ENCODE measurements around the gene BRINP3.

The BRINP3 gene

DNA sequence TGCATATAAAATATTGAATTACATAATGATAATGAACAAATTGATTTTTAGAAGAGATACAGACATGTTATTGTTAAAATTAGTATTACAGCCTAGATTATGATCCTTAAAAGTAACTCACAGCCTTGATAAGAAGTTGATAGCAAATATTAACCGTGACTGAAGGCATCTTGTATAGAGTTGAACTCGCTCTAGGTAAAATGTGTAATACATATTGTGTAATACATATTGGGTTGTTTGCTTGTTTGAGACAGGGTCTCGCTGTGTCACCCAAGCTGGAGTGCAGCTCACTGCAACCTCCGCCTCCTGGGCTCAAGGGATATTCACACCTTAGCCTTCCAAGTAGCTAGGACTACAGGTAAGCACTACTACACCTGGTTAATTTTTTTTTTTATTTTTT, 269.9 kb downstream of the BRINP3 start:
- Histone ChIP-seq H3K36me3 (no peaks in the 10 kb centered on the region), H3K27me3 (no peaks in the 10 kb centered on the region), H3K9me3 (no peaks in the 10 kb centered on the region), H3K4me1 (peaks cover 2% of the 10 kb centered on the region), H3K4me3 (ENCODE audit: low read depth, low read length) (no peak overlapping the region)
- no peak for TF ChIP-seq CTCF (IDR thresholded peaks at IDR 0.05; ENCODE audit: low read depth, low read length)
- no peak for DNase-seq

GRCh38 chr1:190205713-190206112, 272.0 kb downstream of the BRINP3 start:
- DNase-seq = no peak
- TF ChIP-seq CTCF (IDR thresholded peaks at IDR 0.05; ENCODE audit: low read depth, low read length) = no peak

GRCh38 chr1:190196020-190196419, 281.6 kb downstream of the BRINP3 start:
- no peaks in the 10 kb centered on the region for H3K9me3 ChIP-seq
- no peaks in the 10 kb centered on the region for H3K27me3 ChIP-seq
- no peak for DNase-seq
- TF ChIP-seq CTCF (IDR thresholded peaks at IDR 0.05; ENCODE audit: low read depth, low read length) = no peak
- no peaks in the 10 kb centered on the region for H3K36me3 ChIP-seq
- H3K4me1 ChIP-seq = no peaks in the 10 kb centered on the region; the same call in 1 of the 2 replicates
- no peak overlapping the region for H3K4me3 ChIP-seq (ENCODE audit: low read depth, low read length)

More at GRCh38 chr1:190205713-190206112, 272.0 kb downstream of the BRINP3 start:
- Histone ChIP-seq H3K4me3 (ENCODE audit: low read depth, low read length) (no peak overlapping the region), H3K27me3 (no peaks in the 10 kb centered on the region), H3K4me1 (no peaks in the 10 kb centered on the region), H3K9me3 (no peaks in the 10 kb centered on the region), H3K36me3 (no peaks in the 10 kb centered on the region)

DNA sequence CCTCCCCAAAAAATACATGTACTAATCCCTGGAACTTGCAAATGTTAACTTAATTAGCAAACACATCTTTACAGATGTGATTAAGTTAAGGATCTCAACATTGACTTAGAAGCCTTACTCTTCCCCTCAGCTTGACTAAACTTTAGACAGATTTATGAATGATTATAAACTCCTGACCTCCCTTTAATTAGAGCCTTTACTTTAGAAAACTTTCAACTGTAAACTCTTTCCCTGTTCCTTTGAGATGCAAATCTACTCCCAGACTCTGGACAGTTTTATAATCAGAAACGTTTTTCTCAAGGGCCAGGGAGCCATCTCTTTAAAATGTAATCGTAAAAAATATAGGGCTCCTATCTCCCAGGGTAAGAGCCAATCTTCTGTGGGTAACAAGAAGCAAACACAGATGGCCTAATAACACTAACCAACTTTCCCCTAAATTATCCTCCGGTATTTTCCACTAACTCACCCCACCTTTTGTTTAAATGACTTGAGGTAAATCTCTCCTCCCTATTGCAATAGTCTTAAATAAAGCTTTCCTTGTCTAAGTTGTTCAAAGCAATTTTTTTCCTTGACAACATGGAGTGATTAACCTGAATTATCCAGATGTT, 284.1 kb downstream of the BRINP3 start:
- Histone ChIP-seq H3K36me3 (no peaks in the 10 kb centered on the region), H3K9me3 (no peaks in the 10 kb centered on the region), H3K4me3 (ENCODE audit: low read depth, low read length) (no peak overlapping the region), H3K27me3 (no peaks in the 10 kb centered on the region), H3K4me1 (no peaks in the 10 kb centered on the region; the same call in 1 of the 2 replicates)
- TF ChIP-seq CTCF (IDR thresholded peaks at IDR 0.05; ENCODE audit: low read depth, low read length) = no peak
- DNase-seq = no peak

GRCh38 chr1:190192627-190193026, 285.0 kb downstream of the BRINP3 start:
- Histone ChIP-seq H3K27me3 (no peaks in the 10 kb centered on the region), H3K4me3 (ENCODE audit: low read depth, low read length) (no peak overlapping the region), H3K36me3 (no peaks in the 10 kb centered on the region), H3K9me3 (no peaks in the 10 kb centered on the region), H3K4me1 (no peaks in the 10 kb centered on the region; the same call in 1 of the 2 replicates)
- no peak for TF ChIP-seq CTCF (IDR thresholded peaks at IDR 0.05; ENCODE audit: low read depth, low read length)
- no peak for DNase-seq

DNA sequence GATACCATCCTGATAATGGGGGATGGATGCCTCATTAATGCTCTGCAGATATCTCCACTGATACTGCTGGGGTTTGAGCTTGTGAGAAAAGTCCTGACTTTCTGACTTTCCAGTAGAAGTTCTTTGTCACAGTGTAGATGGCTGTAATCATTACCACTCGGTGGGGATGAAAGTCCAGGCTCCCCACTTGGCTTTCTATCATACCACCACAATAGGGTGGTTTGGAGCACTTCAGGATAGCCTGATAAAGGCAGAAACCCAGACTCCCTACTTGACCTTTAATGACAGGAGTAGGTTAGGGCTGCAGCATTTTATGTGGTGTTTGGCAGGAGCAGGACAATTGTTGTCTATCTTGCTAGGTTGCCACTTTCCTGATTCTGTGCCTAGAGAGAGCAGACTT, 294.1 kb downstream of the BRINP3 start:
- DNase-seq = no peak
- TF ChIP-seq CTCF (IDR thresholded peaks at IDR 0.05; ENCODE audit: low read depth, low read length) = no peak
- Histone ChIP-seq H3K36me3 (no peaks in the 10 kb centered on the region), H3K4me3 (ENCODE audit: low read depth, low read length) (no peak overlapping the region), H3K4me1 (no peaks in the 10 kb centered on the region; the same call in 1 of the 2 replicates), H3K9me3 (no peaks in the 10 kb centered on the region), H3K27me3 (no peaks in the 10 kb centered on the region)
